Activated T-cell treated with anti-CD3 and anti-CD28 coated beads, Interleukin-2, amount 50 U/mL, for 48 hours (primary cell): ENCODE data around the gene ABCB11.
A peak's percentile ranks its signal among the peaks of the same experiment; 100 is the strongest.
"Not testable (repeated sequence)": the region's sequence is repeated elsewhere in the genome, so short reads cannot be mapped to it uniquely, and the experiment has no call there.

Experiments
- DNase-seq, 2 experiments: peaks; one replicate each; pipeline ENCODE4 v3.0.0-alpha.2; 2020

ABCB11 gene

DNA sequence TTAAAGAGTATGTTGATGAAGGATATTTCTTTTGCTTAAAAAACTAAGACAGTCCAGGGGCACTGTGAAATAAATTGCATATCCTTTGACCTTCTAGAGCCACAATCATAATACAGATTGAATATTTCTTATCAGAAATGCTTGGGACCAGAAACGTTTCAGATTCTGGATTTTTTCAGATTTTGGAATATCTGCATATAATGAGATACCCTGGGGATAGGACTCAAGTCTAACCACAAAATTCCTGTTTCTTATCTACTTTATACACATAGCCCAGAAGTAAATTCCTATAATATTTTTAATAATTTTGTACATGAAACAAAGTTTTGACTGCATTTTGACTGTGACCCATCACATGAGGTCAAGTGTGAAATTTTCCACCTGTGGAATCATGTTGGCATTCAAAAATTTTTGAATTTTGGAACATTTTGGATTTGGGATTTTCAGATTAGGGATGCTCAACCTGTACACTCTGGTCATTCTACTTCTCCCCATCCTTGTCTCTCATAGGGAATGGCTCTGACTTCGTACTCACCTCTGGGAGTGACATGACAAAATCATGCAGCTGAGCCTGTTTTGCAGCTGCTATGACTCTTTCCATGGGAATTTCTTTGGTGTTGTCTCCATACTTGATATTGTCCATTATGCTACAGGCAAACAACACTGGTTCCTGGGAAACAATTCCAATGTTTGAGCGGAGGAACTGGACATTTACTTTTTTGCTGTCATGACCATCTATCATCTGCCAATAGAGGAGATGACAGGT is 104.3 kb downstream of the ABCB11 start:
- no peak for DNase-seq

DNA sequence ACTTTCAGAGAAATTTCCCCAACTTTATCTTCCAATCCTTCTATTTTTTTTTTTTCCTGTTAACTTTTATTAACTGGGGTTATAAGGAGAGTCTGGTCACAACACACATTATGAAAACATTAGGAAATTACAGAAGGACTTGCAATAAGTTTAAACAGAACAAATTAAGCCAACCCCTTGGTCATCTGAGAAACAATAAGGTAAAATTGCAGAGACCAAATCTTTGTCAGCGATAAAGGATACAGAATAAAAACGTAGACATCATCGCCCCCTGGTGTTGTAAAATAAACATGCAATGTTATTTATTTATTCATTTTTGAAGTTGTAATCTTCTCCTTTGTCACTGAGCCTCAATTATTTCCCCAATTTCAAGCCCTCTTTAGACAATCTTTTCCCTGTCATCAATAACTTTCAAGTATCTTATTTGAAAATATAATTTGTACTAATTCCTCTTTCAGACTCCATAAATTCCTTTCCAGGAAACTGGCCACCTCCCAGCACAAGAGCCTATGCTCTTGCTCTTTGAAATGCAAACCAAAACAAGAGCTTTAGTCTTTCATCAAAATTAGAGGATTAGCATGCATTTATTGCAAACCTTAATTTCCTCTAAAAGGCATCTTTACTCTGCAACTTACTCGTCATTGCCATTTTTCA is 110.5 kb downstream of the ABCB11 start:
- no peak for DNase-seq

- DNase-seq, result no peak
Observed at GRCh38 chr2:168916331-168916675, 114.8 kb downstream of the ABCB11 start.

GRCh38 chr2:168915441-168916330 is 115.4 kb downstream of the ABCB11 start:
- DNase-seq, result peak in 1 of 2 experiments; percentile 17

GRCh38 chr2:168913495-168913894 is 117.6 kb downstream of the ABCB11 start:
- no peak for DNase-seq

- DNase-seq, result peak in 1 of 2 experiments; percentile 22
Observed at GRCh38 chr2:168912901-168913369, 118.2 kb downstream of the ABCB11 start.

DNA sequence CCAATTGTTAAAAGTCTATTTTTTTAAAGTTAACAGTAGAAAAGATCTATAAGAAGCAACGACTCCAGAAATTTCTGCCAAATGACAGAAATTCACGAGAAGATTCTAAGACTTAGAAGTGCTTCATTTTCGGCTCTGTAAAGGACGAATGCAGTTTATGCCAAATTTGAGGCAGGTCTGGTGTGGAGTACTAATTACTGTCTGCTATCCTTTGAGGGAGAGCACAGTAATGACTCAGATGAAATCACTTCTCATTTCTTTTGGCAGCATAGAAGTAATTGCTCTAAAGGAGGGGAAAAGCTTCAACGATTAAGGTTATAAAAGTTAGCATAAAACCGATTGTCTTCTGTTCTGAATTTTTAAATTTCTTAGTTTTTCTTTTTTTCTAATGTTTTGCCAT is 118.7 kb downstream of the ABCB11 start:
- no peak for DNase-seq

- no peak for DNase-seq
Observed at GRCh38 chr2:168910330-168910729, 120.8 kb downstream of the ABCB11 start.

GRCh38 chr2:168907940-168908662 is 123.0 kb downstream of the ABCB11 start:
- DNase-seq, result no peak

DNA sequence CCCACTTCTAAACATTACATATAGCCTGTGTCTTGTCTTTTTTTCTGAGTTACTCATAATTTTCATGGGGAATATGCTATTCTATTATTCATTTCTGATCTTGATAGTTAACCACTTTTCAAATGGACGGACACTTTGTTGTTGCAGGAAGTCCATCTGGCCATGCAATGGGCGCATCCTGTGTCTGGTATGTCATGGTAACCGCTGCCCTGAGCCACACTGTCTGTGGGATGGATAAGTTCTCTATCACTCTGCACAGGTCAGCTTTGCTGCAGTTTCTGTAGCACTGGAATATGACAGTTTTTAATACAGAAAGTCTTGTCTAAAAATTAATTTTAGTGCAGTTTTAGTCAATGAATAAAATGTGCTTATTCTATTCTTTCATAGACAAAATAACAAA is 126.8 kb downstream of the ABCB11 start:
- DNase-seq, result no peak

DNA sequence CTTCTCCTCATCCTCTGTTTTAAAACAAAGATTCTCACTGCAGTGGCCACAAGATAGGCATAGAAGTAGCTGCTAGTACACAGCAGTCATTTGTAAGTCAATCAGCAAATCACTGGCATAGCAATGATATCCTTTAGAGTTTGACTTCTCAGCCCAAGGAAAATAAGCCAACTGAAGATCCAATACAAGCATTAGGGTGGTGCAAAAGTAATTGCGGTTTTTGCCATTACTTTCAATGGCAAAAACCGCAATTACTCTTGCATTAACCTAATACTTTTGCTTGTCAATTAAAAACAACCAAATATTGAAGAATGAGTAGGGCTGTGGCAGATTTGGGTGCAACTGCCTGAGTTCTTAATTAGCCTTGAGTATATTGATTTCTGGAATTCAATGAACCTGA is 127.2 kb downstream of the ABCB11 start:
- no peak for DNase-seq

DNA sequence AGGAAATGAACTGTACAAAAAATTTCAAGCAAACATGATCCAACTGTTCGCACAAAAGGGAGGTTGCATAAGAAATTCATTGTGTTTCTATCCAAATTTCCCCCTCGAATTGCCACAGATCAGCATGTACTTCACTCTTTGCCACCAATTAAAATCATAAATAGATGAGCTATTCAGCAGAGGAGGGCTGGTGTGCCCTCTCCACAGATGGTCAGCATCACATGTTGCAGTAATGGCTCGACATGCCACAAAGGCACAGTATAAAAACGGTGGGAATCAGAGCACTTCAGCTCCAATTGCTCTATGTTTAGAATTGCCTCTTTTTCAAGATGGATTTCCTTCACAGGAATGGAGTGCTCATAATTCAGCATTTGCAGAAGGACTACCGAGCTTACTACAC is 130.1 kb downstream of the ABCB11 start, which contains the start of gene G6PC2:
G6PC2 (plus strand) TSS at position 289 of the 400 bp plus-strand sequence; CDS start at position 330, 41 bp downstream.
- DNase-seq, result no peak

DNA sequence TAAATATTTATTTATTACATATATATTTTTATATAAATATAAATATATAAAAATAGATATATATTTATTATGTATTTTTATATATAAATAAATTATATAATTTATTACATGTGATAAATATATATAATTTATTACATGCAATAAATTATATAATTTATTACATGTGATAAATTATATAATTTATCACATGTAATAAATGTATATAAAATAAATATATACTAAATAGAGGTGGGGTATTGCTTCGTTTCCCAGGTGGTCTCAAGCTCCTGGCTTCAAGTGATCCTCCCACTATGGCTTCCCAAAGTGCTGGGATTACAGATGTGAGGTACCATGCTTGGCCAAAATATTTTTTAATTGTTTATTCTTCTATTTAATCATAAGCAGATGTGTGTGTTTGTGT is 133.7 kb downstream of the ABCB11 start:
- DNase-seq, result no peak

GRCh38 chr2:168896783-168897182 is 134.3 kb downstream of the ABCB11 start:
- DNase-seq, result no peak

GRCh38 chr2:168895771-168896170 is 135.4 kb downstream of the ABCB11 start:
- DNase-seq, result no peak

DNA sequence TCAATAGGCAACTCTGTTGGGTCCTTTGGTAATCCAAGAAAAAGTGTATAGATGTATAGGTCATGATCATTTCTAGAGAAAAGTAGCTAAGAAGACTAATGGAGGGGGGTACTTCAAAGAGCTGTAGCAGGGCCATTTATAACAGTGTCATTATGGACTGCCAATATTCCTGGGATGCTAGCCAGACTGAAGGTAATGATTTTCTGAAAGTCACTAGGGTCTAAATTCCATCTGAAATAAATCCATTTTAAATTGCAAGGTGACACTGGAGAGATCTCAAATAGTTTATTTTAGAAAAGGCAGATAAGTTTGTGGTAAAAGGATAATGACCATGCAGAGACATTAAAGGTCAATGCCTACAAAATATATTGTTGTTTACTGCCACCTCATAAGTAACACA is 136.4 kb downstream of the ABCB11 start:
- no peak for DNase-seq

DNA sequence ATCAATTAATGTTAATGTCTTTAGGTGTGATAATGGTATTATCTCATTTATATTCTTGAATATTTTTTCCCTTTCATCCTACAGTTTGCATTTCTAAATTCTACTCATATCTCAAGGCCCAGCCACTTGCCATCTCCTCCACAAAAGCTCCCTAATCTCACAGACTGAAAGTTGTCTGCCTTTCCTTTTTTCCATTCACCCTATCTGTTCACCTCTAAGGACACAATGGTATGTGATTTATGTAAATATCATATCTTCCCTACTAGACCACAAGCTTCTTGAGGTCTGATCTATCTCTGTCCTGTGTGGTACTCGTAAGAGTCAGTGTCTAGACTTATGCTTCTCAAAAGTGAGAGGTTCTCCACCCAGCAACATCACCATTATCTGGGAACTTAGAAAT is 137.0 kb downstream of the ABCB11 start:
- no peak for DNase-seq

- DNase-seq, result no peak
Observed at GRCh38 chr2:168892327-168892726, 138.8 kb downstream of the ABCB11 start.

- DNase-seq, result peak; percentile 92 to 93
Observed at GRCh38 chr2:168890006-168890782, 140.9 kb downstream of the ABCB11 start, which contains the start of gene SPC25. TSS of gene SPC25 (minus strand) at chr2:168890430. CDS start at chr2:168889519, 911 bp downstream.

GRCh38 chr2:168889635-168890005 is 141.5 kb downstream of the ABCB11 start:
- peak in 1 of 2 experiments; percentile 24 for DNase-seq

DNA sequence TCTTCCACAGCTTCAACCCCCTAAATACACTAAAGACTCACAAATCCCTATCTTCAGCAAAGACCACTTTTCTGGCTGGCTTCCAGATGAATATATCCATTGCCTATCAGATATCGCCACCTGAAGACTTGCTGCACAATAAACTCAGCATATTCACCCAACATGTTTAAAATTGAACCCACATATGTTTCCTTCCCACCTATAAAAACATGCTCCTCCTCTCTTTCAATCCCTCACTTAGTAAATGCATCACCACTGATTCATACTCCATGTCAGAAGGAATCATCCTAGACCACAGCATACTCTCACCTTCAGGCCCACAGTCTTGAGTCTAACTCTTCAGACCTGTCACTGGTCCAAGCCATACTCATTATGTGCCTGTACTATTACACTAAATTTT is 146.1 kb downstream of the ABCB11 start:
- no peak for DNase-seq

DNA sequence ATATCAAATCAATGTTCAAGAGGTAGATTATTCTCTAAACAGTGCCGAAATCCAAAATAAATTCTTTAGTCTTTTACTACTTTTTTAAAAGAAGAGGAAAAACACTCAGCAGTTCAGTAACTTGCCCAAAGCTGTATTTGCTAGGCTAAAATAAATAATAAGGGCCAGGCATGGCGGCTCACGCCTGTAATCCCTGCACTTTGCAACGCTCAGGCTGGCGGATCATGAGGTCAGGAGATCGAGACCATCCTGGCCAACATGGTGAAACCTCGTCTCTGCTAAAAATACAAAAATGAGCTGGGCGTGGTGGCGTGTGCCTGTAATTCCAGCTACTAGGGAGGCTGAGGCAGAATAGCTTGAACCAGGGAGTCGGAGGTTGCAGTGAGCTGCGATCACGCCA is 149.0 kb downstream of the ABCB11 start:
- not testable (repeated sequence) for DNase-seq
